Measurements from ENCODE around the gene KCNJ5.

KCNJ5 gene

DNA sequence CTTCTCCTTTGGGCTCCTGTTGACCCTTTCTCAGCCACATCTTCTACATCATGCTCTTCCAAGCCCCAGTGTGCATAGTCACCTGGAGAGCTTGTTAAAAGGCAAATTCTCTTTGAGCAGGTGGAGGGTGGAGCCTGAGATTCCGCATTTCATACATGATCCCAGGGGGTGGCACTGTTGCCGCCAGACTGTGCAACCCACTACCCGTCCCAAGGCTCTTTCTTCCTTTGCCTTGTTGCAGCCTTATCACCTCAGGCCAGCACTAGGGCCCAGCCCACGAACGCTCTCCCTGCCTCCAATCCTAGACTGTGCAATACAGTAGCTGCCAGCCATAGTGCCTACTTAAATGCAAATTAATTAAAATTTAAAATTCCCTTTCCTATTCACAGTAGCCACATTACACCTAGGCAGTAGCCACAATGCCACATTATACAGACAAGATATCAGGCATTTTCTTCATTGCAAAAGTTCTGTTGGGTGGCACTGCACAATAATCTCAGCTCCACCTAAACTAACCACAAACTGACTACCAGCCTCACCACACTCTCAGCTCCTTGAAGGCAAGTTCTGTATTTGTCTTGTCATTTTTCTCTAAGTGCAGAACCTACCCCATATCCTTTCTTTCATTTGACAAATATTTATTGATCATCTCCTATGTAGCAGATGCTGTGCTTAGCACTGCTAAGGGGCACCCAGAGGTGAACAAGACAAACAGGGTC is 4.6 kb upstream of the KCNJ5 start:
- Histone ChIP-seq H3K4me2 (ENCODE audit: low read length) (no peak overlapping the region), H3K36me3 (ENCODE audit: insufficient read depth, low read length) (no peaks in the 10 kb centered on the region), H3K4me3 (ENCODE audit: low read depth, low read length, poor library complexity, severe bottlenecking) (no peak overlapping the region), H3K27ac (ENCODE audit: low read depth, low read length, poor library complexity, severe bottlenecking) (no peak overlapping the region), H3K4me1 (ENCODE audit: insufficient read depth, low read length, severe bottlenecking) (no peaks in the 10 kb centered on the region), H3K9me3 (ENCODE audit: low read length) (no peaks in the 10 kb centered on the region), H3K27me3 (ENCODE audit: insufficient read depth, low read length) (no peaks in the 10 kb centered on the region), H3K9me2 (ENCODE audit: low read depth, low read length) (no peaks in the 10 kb centered on the region), H2AFZ (ENCODE audit: low read length) (no peak overlapping the region), H3K79me2 (ENCODE audit: insufficient read depth, low read length) (no peaks in the 10 kb centered on the region), H3F3A (ENCODE audit: insufficient read depth, low read length) (no peaks in the 10 kb centered on the region), H4K20me1 (ENCODE audit: insufficient read depth, low read length) (no peaks in the 10 kb centered on the region), H3K9ac (ENCODE audit: low read length) (no peak overlapping the region)
- TF ChIP-seq, protein P1, sequence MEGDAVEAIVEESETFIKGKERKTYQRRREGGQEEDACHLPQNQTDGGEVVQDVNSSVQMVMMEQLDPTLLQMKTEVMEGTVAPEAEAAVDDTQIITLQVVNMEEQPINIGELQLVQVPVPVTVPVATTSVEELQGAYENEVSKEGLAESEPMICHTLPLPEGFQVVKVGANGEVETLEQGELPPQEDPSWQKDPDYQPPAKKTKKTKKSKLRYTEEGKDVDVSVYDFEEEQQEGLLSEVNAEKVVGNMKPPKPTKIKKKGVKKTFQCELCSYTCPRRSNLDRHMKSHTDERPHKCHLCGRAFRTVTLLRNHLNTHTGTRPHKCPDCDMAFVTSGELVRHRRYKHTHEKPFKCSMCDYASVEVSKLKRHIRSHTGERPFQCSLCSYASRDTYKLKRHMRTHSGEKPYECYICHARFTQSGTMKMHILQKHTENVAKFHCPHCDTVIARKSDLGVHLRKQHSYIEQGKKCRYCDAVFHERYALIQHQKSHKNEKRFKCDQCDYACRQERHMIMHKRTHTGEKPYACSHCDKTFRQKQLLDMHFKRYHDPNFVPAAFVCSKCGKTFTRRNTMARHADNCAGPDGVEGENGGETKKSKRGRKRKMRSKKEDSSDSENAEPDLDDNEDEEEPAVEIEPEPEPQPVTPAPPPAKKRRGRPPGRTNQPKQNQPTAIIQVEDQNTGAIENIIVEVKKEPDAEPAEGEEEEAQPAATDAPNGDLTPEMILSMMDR (IDR thresholded peaks at IDR 0.05; ENCODE audit: low read length), result 0 out of 2 replicates have a peak, but pooled peaks have one; percentile 8
- no peak for TF ChIP-seq EZH2 (IDR thresholded peaks at IDR 0.05; ENCODE audit: borderline replicate concordance, low read length)

DNA sequence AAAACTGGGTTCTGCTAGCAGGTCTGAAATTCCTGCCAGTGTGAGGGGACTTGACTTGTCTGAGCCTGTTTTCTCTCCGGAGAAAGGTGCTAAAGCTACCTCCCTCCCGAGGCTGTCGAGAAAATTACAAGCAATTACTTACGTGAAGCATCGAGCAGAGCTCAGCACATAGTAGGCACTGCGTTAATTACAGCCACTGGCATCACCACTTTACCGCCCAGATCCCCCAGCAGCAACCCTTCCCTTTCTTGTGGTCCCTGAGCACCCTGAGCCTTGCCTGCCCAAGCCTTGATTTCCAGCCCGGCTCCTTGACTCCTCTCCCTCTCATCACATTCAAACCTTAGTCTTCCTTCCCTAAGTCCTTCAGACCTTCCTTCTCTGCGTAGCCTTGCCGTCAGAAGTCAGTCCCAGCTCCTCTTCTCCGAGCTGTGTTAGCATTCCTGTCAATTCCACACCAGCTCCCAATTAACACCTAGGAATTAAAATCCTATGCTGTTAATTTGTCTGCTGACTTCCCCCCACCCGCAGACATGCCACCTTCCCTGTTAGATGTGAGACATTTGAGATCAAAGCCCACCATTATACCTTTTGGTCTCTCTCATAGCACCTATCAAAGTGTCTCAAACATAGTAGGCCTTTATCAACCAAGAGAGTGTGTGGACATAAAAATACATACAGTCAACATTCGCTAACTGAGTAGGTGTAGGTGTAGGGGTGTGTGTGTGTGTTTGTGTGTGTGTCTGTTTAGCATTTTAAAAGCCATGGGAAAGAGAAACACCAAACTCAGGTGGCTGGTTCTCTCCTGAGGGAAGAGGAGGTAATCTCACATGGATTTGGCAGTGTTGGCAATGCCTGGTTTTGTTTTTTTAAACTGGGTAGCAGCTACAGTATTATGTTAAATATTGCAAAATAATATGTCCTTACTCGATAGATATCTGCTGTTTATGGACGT is 2.8 kb upstream of the KCNJ5 start:
- Histone ChIP-seq H4K20me1 (ENCODE audit: insufficient read depth, low read length) (no peaks in the 10 kb centered on the region), H3K9me3 (ENCODE audit: low read length) (no peaks in the 10 kb centered on the region), H3F3A (ENCODE audit: insufficient read depth, low read length) (no peaks in the 10 kb centered on the region), H2AFZ (ENCODE audit: low read length) (no peak overlapping the region), H3K27ac (ENCODE audit: low read depth, low read length, poor library complexity, severe bottlenecking) (no peak overlapping the region), H3K27me3 (ENCODE audit: insufficient read depth, low read length) (no peaks in the 10 kb centered on the region), H3K4me2 (ENCODE audit: low read length) (no peak overlapping the region), H3K79me2 (ENCODE audit: insufficient read depth, low read length) (no peaks in the 10 kb centered on the region), H3K4me1 (ENCODE audit: insufficient read depth, low read length, severe bottlenecking) (no peaks in the 10 kb centered on the region), H3K4me3 (ENCODE audit: low read depth, low read length, poor library complexity, severe bottlenecking) (no peak overlapping the region), H3K36me3 (ENCODE audit: insufficient read depth, low read length) (no peaks in the 10 kb centered on the region), H3K9me2 (ENCODE audit: low read depth, low read length) (no peaks in the 10 kb centered on the region), H3K9ac (ENCODE audit: low read length) (no peak overlapping the region)
- TF ChIP-seq, protein P1 (IDR thresholded peaks at IDR 0.05; ENCODE audit: low read length), result no peak
- no peak for TF ChIP-seq EZH2 (IDR thresholded peaks at IDR 0.05; ENCODE audit: borderline replicate concordance, low read length)

DNA sequence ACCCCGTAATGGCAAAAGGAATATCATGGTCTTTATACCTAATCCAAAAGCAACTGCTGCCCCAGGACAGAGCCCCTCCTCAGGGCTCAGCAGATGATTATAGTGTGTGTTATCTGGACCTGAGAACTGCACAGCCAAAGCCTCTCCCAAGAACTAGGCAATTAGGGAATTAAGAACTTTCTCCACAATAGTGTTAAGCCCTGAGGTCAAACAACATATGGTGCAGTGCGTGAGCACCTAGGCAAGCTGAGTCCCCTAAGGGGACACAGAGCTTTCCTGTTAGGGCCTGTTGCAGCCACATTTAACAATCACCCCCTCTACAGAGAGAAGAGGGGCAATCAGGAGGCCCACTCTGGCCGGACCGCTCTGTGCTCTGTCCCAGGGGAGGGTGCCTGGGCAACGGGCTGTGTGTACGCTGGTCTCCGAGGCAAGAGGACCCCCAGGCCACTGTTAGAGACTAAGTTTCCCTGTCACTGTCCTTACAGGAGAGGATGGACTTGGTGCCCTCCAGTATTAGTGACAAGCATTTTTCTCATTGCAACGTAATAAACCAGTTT is 1.4 kb upstream of the KCNJ5 start:
- Histone ChIP-seq H3F3A (ENCODE audit: insufficient read depth, low read length) (no peaks in the 10 kb centered on the region), H3K4me1 (ENCODE audit: insufficient read depth, low read length, severe bottlenecking) (no peaks in the 10 kb centered on the region), H4K20me1 (ENCODE audit: insufficient read depth, low read length) (no peaks in the 10 kb centered on the region), H3K79me2 (ENCODE audit: insufficient read depth, low read length) (no peaks in the 10 kb centered on the region), H3K9me2 (ENCODE audit: low read depth, low read length) (no peaks in the 10 kb centered on the region), H3K27me3 (ENCODE audit: insufficient read depth, low read length) (no peaks in the 10 kb centered on the region), H3K4me2 (ENCODE audit: low read length) (no peak overlapping the region), H3K4me3 (ENCODE audit: low read depth, low read length, poor library complexity, severe bottlenecking) (no peak overlapping the region), H3K9ac (ENCODE audit: low read length) (no peak overlapping the region), H3K27ac (ENCODE audit: low read depth, low read length, poor library complexity, severe bottlenecking) (no peak overlapping the region), H2AFZ (ENCODE audit: low read length) (no peak overlapping the region), H3K36me3 (ENCODE audit: insufficient read depth, low read length) (no peaks in the 10 kb centered on the region), H3K9me3 (ENCODE audit: low read length) (no peaks in the 10 kb centered on the region)
- TF ChIP-seq, protein P1 (IDR thresholded peaks at IDR 0.05; ENCODE audit: low read length), result no peak
- TF ChIP-seq EZH2 (IDR thresholded peaks at IDR 0.05; ENCODE audit: borderline replicate concordance, low read length), result no peak
